Activated B cell treated with CpG ODN at 0.5 μM for 24 hours (primary cell): ENCODE results near the gene SNRPA1. TPM values are rescaled to one million over a fixed set of nuclear protein-coding genes. Genes with fewer than 3 reads are reported as not detected.

Experiments used
- ATAC-seq: fragments of 200-7000 bp; cut with Tn5 transposase; one replicate; pipeline ENCODE4 v1.10.0; 2021; ENCODE audit warnings: low read depth, mild to moderate bottlenecking, moderate library complexity
- CTCF ChIA-PET: fragments of 350-600 bp; sonication (Branson Sonifier 250); formaldehyde crosslinking; loops from one replicate; lab custom pipeline; 2021; ENCODE audit warnings: antibody characterized with exemption; lab: Charles Lee
- POLR2A ChIA-PET: fragments of 350-600 bp; sonication (Branson Sonifier 250); formaldehyde crosslinking; loops from one replicate; lab custom pipeline; 2021; ENCODE audit warnings: antibody characterized with exemption; lab: Charles Lee
- DNase-seq: peaks from one replicate; pipeline ENCODE4 v3.0.0; 2022
- H3K27ac Mint-ChIP-seq: one replicate; pipeline ENCODE4 v1.8.0; 2020; ENCODE audit warnings: mixed read lengths
- H3K27me3 Mint-ChIP-seq: one replicate; pipeline ENCODE4 v1.8.0; 2021; ENCODE audit warnings: mixed read lengths
- H3K36me3 Mint-ChIP-seq: one replicate; pipeline ENCODE4 v1.8.0; 2021; ENCODE audit warnings: low read depth, mixed read lengths
- H3K4me1 Mint-ChIP-seq: one replicate; pipeline ENCODE4 v1.8.0; 2021; ENCODE audit warnings: mixed read lengths
- H3K4me3 Mint-ChIP-seq: one replicate; pipeline ENCODE4 v1.8.0; 2020; ENCODE audit warnings: mild to moderate bottlenecking, mixed read lengths
- H3K9me3 Mint-ChIP-seq: one replicate; pipeline ENCODE4 v1.8.0; 2020; ENCODE audit warnings: mixed read lengths
- intact Hi-C: fragments of 100-400 bp; cut with micrococcal nuclease; formaldehyde crosslinking; loops from one replicate; pipeline ENCODE4 v1.15.1; 2024
- total RNA-seq: library from RNA; stranded (reverse); gene quantifications from 2 replicates; pipeline ENCODE4 v1.2.3, GENCODE V29; 2022
- TF ChIP-seq, protein P1 (sequence below): fragments of 200-600 bp; IDR thresholded peaks from one replicate; pipeline ENCODE4 v1.8.0; 2022; ENCODE audit warnings: antibody characterized with exemption, mild to moderate bottlenecking

The SNRPA1 gene
- total RNA-seq, 1 donor from 2014 or later = 122 TPM

DNA sequence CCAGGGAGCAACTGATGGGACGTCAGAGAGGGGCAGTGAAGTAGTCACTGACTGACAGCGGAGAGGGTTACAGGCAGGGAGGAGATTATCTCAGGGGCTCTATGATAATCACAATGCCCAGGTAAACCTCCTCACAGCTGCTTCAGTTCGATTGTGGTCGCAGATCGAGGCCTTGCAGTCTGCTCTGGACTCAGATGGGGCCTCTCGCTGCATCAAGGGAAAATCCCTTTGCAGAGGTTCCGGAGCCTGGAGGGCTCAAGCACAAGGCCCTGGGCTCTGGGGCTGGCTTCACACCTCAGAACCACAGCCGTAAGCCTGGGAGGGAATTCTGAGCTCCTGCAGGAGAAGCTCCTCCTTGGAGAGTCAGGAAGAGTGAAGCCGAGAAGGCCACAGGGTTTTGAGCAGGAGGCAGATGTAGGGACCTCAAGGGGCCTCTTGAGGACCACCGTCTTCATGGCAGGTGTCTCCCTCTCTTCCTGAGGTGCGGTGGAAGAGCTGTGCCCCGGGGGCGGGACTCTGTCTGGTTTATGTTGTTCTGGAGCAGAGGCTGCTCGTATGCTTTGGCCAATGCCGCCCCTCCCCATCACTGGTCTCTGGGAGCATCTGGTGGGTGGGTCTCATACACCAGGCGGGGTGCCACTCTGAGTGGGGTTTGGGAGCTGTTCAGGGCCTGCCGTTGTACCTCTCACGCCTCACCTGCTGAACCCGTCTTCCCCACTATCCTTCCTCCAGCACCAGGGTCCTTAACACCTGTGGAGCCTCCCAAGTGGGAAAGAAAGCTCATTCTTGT is 19.5 kb upstream of the SNRPA1 start:
- no peak for ATAC-seq
- POLR2A ChIA-PET = no interaction called here

DNA sequence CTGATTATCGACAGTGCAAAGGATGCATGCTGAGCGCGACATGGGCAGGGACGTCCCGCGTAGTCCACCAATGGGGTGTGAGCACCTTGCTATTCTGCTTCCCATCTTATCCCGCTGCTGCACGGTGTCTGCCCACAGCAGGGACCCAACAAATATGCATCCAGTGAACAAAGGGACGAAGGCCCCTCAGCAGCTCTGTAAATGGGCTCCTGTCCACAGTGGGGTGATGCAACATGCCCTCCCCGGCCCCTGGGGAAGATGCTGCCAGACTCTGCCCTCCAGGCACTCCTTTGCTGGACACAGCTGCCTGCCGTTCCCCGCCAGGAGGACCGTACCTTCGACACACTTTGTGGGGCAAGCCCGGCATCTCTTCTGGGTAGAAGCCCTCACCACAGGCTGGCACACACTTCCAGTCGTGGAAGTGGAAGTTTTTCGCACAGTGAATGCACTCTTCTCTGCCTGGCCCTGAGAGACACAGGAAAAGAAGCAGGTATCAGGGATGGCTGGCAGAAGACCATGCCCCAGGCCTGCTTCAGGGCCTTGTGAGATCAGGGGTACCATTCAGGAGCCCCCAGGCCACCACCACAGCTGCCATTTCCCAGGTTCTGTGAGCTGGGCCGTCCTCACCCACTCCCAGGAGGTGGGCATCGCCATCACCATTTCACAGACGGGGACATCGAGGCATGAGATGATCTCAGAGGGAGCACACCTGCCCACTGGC is 18.2 kb upstream of the SNRPA1 start:
- no peak for ATAC-seq
- H3K36me3 Mint-ChIP-seq = no peaks in the 10 kb centered on the region
- no peak overlapping the region for H3K4me3 Mint-ChIP-seq
- ChIA-PET POLR2A (no interaction called here), CTCF (no interaction called here)
- intact Hi-C loops = no loop called here
- DNase-seq = no peak
- no peaks in the 10 kb centered on the region for H3K4me1 Mint-ChIP-seq
- TF ChIP-seq, protein P1, sequence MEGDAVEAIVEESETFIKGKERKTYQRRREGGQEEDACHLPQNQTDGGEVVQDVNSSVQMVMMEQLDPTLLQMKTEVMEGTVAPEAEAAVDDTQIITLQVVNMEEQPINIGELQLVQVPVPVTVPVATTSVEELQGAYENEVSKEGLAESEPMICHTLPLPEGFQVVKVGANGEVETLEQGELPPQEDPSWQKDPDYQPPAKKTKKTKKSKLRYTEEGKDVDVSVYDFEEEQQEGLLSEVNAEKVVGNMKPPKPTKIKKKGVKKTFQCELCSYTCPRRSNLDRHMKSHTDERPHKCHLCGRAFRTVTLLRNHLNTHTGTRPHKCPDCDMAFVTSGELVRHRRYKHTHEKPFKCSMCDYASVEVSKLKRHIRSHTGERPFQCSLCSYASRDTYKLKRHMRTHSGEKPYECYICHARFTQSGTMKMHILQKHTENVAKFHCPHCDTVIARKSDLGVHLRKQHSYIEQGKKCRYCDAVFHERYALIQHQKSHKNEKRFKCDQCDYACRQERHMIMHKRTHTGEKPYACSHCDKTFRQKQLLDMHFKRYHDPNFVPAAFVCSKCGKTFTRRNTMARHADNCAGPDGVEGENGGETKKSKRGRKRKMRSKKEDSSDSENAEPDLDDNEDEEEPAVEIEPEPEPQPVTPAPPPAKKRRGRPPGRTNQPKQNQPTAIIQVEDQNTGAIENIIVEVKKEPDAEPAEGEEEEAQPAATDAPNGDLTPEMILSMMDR = no peak
- peaks cover 7% of the 10 kb centered on the region for H3K27me3 Mint-ChIP-seq
- no peak overlapping the region for H3K27ac Mint-ChIP-seq
- H3K9me3 Mint-ChIP-seq = no peaks in the 10 kb centered on the region

More for the DNA sequence above, 19.5 kb upstream of the SNRPA1 start:
- no peak for DNase-seq
- H3K9me3 Mint-ChIP-seq = no peaks in the 10 kb centered on the region
- no peak overlapping the region for H3K27ac Mint-ChIP-seq
- intact Hi-C loops = no loop called here
- CTCF ChIA-PET = no interaction called here
- H3K27me3 Mint-ChIP-seq = peaks cover 16% of the 10 kb centered on the region
- no peaks in the 10 kb centered on the region for H3K4me1 Mint-ChIP-seq
- no peaks in the 10 kb centered on the region for H3K36me3 Mint-ChIP-seq
- no peak overlapping the region for H3K4me3 Mint-ChIP-seq
- TF ChIP-seq, protein P1 = no peak

DNA sequence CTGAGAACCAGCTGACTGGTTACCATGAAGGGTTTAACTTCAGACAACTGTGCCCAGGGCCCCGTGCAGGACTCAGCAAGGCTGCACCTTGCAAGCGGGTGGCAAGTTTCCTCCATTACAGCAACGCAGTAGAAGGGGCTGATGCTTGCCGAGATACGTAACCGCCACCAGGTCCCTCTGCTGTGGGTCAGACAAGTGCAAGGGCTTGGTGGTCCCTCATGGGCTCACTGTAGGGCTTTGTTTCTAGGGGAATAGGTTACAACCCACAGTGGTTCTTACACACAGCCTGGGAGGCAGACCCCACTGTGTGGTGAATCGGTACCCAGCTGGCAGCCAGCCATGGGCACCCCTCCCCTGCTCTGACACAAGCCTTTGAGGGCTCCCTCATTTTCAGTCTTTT is 15.5 kb upstream of the SNRPA1 start:
- ChIA-PET CTCF (no interaction called here), POLR2A (no interaction called here)
- Mint-ChIP-seq H3K27me3 (peaks cover 2% of the 10 kb centered on the region), H3K36me3 (no peaks in the 10 kb centered on the region), H3K9me3 (no peaks in the 10 kb centered on the region), H3K4me1 (no peaks in the 10 kb centered on the region), H3K4me3 (no peak overlapping the region), H3K27ac (no peak overlapping the region)
- TF ChIP-seq, protein P1 = no peak
- no peak for ATAC-seq
- intact Hi-C loops = no loop called here
- peak; percentile 10 for DNase-seq

DNA sequence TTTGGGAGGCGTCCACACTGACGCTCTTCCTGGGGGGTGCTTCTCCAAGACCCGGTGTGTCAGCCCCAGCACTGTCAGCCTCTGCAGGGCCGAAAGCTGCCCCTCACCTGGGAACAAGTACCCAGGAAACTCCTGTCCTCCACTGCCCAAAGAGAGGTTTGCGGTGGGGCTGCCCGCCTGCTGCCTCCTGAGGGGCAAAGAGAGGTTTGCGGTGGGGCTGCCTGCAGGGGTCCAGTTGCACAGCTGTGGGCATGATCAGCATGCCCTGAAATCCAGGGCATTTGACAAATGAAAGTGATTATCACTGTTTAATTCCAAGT is 15.1 kb upstream of the SNRPA1 start:
- Mint-ChIP-seq H3K36me3 (no peaks in the 10 kb centered on the region), H3K27ac (no peak overlapping the region), H3K27me3 (peaks cover 2% of the 10 kb centered on the region), H3K4me3 (no peak overlapping the region), H3K9me3 (no peaks in the 10 kb centered on the region), H3K4me1 (no peaks in the 10 kb centered on the region)
- ChIA-PET CTCF (no interaction called here), POLR2A (no interaction called here)
- ATAC-seq (no peak), DNase-seq (no peak)
- intact Hi-C loops = no loop called here
- TF ChIP-seq, protein P1 = no peak

GRCh38 chr15:101309436-101310160 is 14.6 kb upstream of the SNRPA1 start:
- H3K9me3 Mint-ChIP-seq = no peaks in the 10 kb centered on the region
- ChIA-PET CTCF (no interaction called here), POLR2A (no interaction called here)
- H3K4me3 Mint-ChIP-seq = no peak overlapping the region
- intact Hi-C loops = no loop called here
- no peak for ATAC-seq
- DNase-seq = peak; percentile 9
- TF ChIP-seq, protein P1 = no peak
- no peaks in the 10 kb centered on the region for H3K36me3 Mint-ChIP-seq
- peaks cover 2% of the 10 kb centered on the region for H3K27me3 Mint-ChIP-seq
- no peak overlapping the region for H3K27ac Mint-ChIP-seq
- H3K4me1 Mint-ChIP-seq = no peaks in the 10 kb centered on the region
